OCI-LY3 (cell line): Measurements from ENCODE around the gene SMARCA1.

Experiments used
- H2AFZ ChIP-seq: fragments of 200-600, 300-600 bp; shearing (Covaris generic); 2 replicates; pipeline ENCODE4 v1.6.0; 2014; ENCODE audit warnings: antibody characterized with exemption, low read depth, low read length
- H3K27ac ChIP-seq: fragments of 200-600, 300-600 bp; sonication (generic); 2 replicates; pipeline ENCODE4 v1.5.1; 2014; ENCODE audit warnings: mild to moderate bottlenecking, low read length, moderate library complexity, mixed read lengths
- H3K27me3 ChIP-seq: fragments of 200-600, 300-600 bp; sonication (generic); 2 replicates; pipeline ENCODE4 v1.6.1; 2014; ENCODE audit warnings: low read depth, low read length, mixed read lengths
- H3K36me3 ChIP-seq: fragments of 200-600, 300-600 bp; sonication (generic); replicated peaks from 2 replicates; pipeline ENCODE3; 2014; ENCODE audit warnings: low read depth, low read length, mixed read lengths
- H3K4me1 ChIP-seq: fragments of 300-600, 200-600 bp; sonication (generic); 2 replicates; pipeline ENCODE4 v1.6.1; 2014; ENCODE audit warnings: low read length, mixed read lengths
- H3K4me2 ChIP-seq: fragments of 200-600, 300-600 bp; sonication (generic); 2 replicates; pipeline ENCODE4 v1.6.1; 2014; ENCODE audit warnings: low read length, mixed read lengths
- H3K4me3 ChIP-seq: fragments of 300-600, 200-600 bp; sonication (generic); 2 replicates; pipeline ENCODE4 v1.5.1; 2014; ENCODE audit warnings: antibody characterized with exemption, mild to moderate bottlenecking, low read length, moderate library complexity
- H3K79me2 ChIP-seq: fragments of 300-600, 200-600 bp; shearing (Covaris generic); 2 replicates; pipeline ENCODE4 v1.6.1; 2014; ENCODE audit warnings: mild to moderate bottlenecking, low read length, mixed read lengths
- H3K9ac ChIP-seq: fragments of 300-600, 200-600 bp; shearing (Covaris generic); 2 replicates; pipeline ENCODE4 v1.6.0; 2014; ENCODE audit warnings: mild to moderate bottlenecking, low read length, moderate library complexity
- H3K9me3 ChIP-seq: fragments of 200-600, 300-600 bp; shearing (Covaris generic); 2 replicates; pipeline ENCODE4 v1.6.1; 2014; ENCODE audit warnings: low read length, mixed read lengths; ENCODE audit not compliant: insufficient read depth
- H4K20me1 ChIP-seq: fragments of 200-600, 300-600 bp; sonication (generic); 2 replicates; pipeline ENCODE4 v1.6.1; 2016; ENCODE audit warnings: low read length, mixed read lengths; ENCODE audit not compliant: insufficient read depth
- CTCF ChIP-seq: fragments of 200-600, 300-600 bp; sonication (generic); IDR thresholded peaks from 2 replicates; pipeline ENCODE4 v1.5.1; 2014; ENCODE audit warnings: antibody characterized with exemption, low read length, low read depth
- EZH2phosphoT487 ChIP-seq: fragments of 200-600 bp; shearing (Covaris generic); IDR thresholded peaks from 2 replicates; pipeline ENCODE4 v1.6.1; 2018; ENCODE audit warnings: antibody characterized with exemption, mixed run types, low read depth

SMARCA1 gene

GRCh38 chrX:129534816-129535578, 11.7 kb upstream of the SMARCA1 start:
- no peaks in the 10 kb centered on the region for H3K9me3 ChIP-seq
- no peak overlapping the region for H3K4me3 ChIP-seq
- no peak overlapping the region for H3K9ac ChIP-seq
- H3K4me1 ChIP-seq: no peaks in the 10 kb centered on the region
- H3K4me2 ChIP-seq: no peak overlapping the region
- no peak overlapping the region for H2AFZ ChIP-seq
- no peak overlapping the region for H3K27ac ChIP-seq
- H3K79me2 ChIP-seq: no peaks in the 10 kb centered on the region
- no peaks in the 10 kb centered on the region for H3K36me3 ChIP-seq
- TF ChIP-seq EZH2phosphoT487: no peak
- TF ChIP-seq CTCF: no peak
- H3K27me3 ChIP-seq: no peaks in the 10 kb centered on the region
- no peaks in the 10 kb centered on the region for H4K20me1 ChIP-seq

GRCh38 chrX:129531132-129531531, 7.8 kb upstream of the SMARCA1 start:
- H3K4me1 ChIP-seq: peaks cover 8% of the 10 kb centered on the region
- H3K36me3 ChIP-seq: no peaks in the 10 kb centered on the region
- no peaks in the 10 kb centered on the region for H3K79me2 ChIP-seq
- H3K4me2 ChIP-seq: no peak overlapping the region
- H3K27me3 ChIP-seq: no peaks in the 10 kb centered on the region
- no peaks in the 10 kb centered on the region for H3K9me3 ChIP-seq
- H3K4me3 ChIP-seq: no peak overlapping the region
- no peaks in the 10 kb centered on the region for H4K20me1 ChIP-seq
- no peak overlapping the region for H2AFZ ChIP-seq
- no peak for TF ChIP-seq EZH2phosphoT487
- TF ChIP-seq CTCF: no peak
- no peak overlapping the region for H3K9ac ChIP-seq
- H3K27ac ChIP-seq: no peak overlapping the region

- no peaks in the 10 kb centered on the region for H3K36me3 ChIP-seq
- H3K27me3 ChIP-seq: no peaks in the 10 kb centered on the region
- no peaks in the 10 kb centered on the region for H4K20me1 ChIP-seq
- H3K27ac ChIP-seq: no peak overlapping the region
- H2AFZ ChIP-seq: no peak overlapping the region
- H3K4me3 ChIP-seq: no peak overlapping the region
- no peak overlapping the region for H3K9ac ChIP-seq
- no peak overlapping the region for H3K4me2 ChIP-seq
- H3K79me2 ChIP-seq: no peaks in the 10 kb centered on the region
- H3K9me3 ChIP-seq: no peaks in the 10 kb centered on the region
- TF ChIP-seq CTCF (no peak), EZH2phosphoT487 (no peak)
- peaks cover 8% of the 10 kb centered on the region for H3K4me1 ChIP-seq
Measured at GRCh38 chrX:129530410-129530809, 7.1 kb upstream of the SMARCA1 start.

- Histone ChIP-seq H3K36me3 (no peaks in the 10 kb centered on the region), H3K27me3 (no peaks in the 10 kb centered on the region), H3K79me2 (no peaks in the 10 kb centered on the region), H3K4me1 (peaks cover 8% of the 10 kb centered on the region), H2AFZ (no peak overlapping the region), H3K27ac (no peak overlapping the region), H3K9me3 (no peaks in the 10 kb centered on the region), H3K9ac (no peak overlapping the region), H3K4me3 (no peak overlapping the region), H4K20me1 (no peaks in the 10 kb centered on the region), H3K4me2 (no peak overlapping the region)
- TF ChIP-seq EZH2phosphoT487 (no peak), CTCF (no peak)
Measured at GRCh38 chrX:129529685-129530281, 6.5 kb upstream of the SMARCA1 start.
